HG03064 (cell line): Measurements from ENCODE around the gene PKD2.

Source experiments
- ATAC-seq: cut with Tn5 transposase; IDR thresholded peaks from one replicate; pipeline ENCODE4 v1.9.1; 2021; ENCODE audit warnings: low read depth; ENCODE audit not compliant: unreplicated experiment

PKD2 gene

DNA sequence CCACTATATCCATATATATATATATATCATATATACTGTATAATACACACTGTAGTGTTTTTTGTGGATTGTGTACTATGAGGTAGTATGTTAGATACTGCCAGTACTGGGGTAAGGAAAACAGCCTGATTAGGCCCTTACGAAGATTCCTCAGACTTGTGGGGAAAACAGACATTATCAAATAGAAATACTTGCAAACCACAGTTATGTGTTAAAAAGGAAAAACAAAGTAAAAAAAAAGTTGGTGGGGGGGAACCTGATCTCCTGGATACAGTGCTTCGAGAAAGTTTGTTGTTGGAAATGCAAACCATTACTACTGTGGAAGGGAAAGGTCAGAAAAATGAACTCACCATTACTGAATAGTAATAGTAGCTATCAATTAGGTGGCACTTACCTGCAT, 53.0 kb downstream of the PKD2 start:
- ATAC-seq, result no peak

GRCh38 chr4:88062311-88062710, 54.9 kb downstream of the PKD2 start:
- no peak for ATAC-seq

DNA sequence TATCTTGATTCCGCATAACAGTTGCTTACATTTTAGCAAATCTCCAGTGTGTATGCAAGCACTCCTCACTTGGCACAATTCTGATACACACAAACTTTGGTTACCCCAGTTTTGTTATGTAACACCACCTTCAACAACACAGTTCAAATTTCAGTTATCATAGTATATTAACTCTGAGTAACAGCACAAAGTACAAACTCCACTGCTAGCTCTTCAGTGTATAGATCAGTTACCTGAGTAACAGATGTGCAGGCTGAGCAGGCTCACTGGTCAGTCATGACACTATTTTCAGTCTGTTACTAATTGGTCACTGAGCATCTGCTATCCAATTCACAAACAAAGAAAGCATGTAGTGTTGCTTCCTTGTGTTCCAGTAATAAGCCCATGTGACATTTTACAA, 55.4 kb downstream of the PKD2 start:
- no peak for ATAC-seq

DNA sequence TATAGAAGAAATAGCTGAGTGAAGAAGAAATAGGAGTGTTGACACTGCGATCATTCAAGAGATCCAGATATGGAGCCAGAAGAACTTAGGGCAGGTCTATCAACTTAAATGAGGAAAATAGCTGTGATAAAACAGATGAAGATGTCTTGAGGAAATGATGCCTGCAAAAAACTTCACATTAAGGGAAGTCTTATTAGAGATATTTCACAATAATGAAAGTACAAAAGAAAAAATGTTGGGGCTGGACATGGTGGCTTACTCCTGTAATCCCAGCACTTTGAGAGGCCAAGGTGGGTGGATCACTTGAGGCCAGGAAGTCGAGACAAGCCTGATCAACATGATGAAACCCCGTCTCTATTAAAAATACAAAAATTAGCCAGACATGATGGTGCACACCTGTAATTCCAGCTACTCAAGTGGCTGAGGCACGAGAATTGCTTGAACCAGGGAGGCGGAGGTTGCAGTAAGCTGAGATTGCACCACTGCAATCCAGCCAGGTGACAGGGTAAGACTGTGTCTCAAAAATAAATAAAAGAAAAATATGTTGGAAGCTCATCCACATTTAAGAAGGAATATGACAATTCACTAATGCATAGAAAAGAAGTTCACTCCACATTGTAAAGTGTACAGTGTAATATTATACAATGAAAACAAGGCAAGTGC, 56.3 kb downstream of the PKD2 start:
- no peak for ATAC-seq

DNA sequence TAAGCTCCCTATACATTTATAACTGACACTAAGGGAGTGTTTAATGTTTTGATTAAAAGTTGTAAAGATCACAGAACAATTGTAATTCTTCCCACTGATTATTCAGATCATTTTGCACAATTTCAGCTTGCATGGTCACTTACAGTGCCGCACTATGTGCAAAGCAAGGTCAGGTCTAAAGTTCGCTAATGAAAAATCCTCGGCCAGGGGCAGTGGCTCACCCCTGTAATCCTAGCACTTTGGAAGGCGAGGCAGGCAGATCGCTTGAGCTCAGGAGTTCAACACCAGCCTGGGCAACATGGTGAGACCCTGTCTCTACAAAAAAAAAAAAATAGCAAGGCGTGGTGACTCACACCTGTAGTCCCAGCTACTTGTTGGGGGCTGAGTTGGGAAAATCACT, 57.0 kb downstream of the PKD2 start:
- no peak for ATAC-seq

DNA sequence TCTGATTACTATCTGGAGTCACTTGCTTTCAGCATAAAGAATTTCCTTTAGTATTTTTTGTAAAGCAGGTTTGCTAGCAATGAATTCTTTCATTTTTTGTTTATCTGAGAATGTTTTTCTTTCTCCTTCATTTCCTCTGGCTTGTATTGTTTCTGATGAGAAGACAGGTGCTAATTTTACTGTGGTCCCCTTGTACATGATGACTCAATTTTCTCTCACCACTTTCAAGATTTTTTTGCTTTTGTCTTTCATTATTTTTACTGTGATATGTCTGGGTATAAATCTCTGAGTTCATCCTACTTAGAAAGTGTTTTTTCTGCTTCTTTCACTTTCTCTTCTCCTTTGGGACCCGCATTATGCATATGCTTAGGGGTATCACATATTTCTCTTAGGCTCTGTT, 62.6 kb downstream of the PKD2 start:
- ATAC-seq, result no peak

- no peak for ATAC-seq
Measured at GRCh38 chr4:88075336-88075735, 67.9 kb downstream of the PKD2 start.

DNA sequence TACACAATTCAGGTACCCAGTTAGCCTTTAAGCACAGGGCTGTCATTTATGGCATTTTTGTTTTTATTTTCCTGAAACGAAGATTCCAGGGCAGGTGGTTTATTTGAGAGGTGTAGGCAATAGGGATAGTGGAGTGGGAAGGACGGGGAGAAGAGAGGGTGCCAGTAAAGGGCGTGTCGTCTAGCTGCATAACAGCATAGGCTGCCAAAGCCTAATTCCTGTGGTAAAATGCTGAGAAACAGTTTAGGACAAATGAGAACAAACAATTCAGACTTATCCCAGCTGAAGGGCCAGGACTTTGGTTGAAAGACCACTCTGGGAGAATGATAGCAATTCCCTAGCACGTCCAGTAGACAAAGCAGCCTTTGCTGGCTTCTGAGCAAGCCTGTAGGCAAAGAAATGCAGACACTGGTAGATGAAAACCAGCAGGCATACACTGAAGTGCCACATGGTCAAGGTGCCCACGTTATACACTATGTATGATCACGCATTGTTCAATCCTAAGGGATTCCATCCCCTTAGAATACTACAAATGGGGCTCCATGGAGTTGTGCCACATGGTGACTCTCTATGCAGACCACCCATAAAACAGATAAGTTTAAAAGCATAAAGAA, 70.6 kb downstream of the PKD2 start:
- no peak for ATAC-seq

GRCh38 chr4:88078579-88078978, 71.1 kb downstream of the PKD2 start:
- ATAC-seq, result no peak

GRCh38 chr4:88080626-88081025, 73.2 kb downstream of the PKD2 start:
- no peak for ATAC-seq

- ATAC-seq, result no peak
Measured at GRCh38 chr4:88087004-88087403, 79.6 kb downstream of the PKD2 start.

DNA sequence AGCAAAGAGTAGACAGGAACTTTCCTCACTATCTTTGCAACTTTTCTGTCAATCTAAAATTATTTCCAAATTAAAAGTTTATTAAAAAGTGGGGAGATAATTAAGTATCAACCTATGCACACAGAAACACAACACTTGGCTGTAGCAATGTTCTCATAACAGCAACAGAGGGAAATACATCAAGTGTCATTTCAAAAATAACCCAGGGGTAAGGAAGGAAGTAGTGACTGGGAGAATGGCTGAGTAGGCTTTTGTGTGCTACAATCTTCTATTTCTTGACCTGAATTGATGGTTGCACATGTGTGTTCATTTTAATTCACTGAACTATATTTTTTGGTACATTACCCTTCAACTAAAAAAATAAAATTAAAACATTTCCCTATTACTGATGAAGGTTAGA, 83.5 kb downstream of the PKD2 start:
- ATAC-seq, result no peak

- ATAC-seq, result no peak
Measured at GRCh38 chr4:88091378-88091777, 83.9 kb downstream of the PKD2 start.

DNA sequence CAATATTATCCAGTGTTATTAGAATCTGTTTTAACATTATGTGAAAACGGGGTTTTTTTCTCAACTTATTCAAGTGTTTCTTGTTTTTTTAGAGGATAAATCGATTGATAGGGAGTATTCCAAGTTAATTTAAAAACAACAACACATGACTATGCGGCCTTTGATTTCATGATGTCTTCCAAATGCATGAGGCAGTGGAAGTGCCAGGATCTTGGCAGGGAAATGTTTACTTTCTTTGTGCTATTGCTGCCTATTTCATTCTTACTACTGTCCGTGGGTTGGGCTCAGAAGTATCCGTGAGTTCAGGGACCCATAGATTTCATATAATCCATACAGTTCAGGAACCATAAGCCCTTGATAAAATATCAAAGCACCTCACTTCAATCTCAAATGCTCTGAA, 86.4 kb downstream of the PKD2 start:
- ATAC-seq, result no peak

DNA sequence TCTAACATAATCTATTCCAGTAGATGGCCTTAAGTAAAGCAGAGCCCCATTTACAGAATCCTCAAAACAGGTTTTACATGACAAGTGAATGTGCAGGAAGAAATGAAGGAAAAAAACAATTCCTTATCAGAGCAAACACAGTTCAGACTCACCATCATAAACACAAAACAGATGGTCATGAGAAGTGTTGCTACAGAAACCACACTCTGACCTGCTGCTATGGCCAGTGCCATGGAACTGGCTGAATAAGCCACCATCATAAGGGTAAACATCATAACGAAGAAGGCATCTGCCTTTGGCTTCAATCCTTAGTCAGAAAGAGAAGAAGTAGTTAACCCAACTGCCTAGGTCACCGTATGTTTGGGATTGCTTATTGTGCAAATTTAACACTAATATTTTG, 89.9 kb downstream of the PKD2 start:
- no peak for ATAC-seq

- ATAC-seq, result no peak
Measured at GRCh38 chr4:88097781-88098180, 90.3 kb downstream of the PKD2 start.

- no peak for ATAC-seq
Measured at GRCh38 chr4:88098993-88099752, 91.7 kb downstream of the PKD2 start.

GRCh38 chr4:88101165-88101564, 93.7 kb downstream of the PKD2 start:
- no peak for ATAC-seq

- ATAC-seq, result no peak
Measured at GRCh38 chr4:88102026-88102425, 94.6 kb downstream of the PKD2 start.

GRCh38 chr4:88104902-88105610, 97.6 kb downstream of the PKD2 start:
- no peak for ATAC-seq

- no peak for ATAC-seq
Measured at GRCh38 chr4:88106205-88106604, 98.8 kb downstream of the PKD2 start.
